K562 (cell line): ENCODE results near the gene TMEM239. TPM values are rescaled to one million over a fixed set of nuclear protein-coding genes. Genes with fewer than 3 reads are reported as not detected.

Experiments used
- CBX2 ChIP-seq: fragments of 200-600 bp; sonication (generic); IDR thresholded peaks from one replicate; pipeline ENCODE4 v1.6.1; 2012; ENCODE audit warnings: mild to moderate bottlenecking, low read length, inconsistent platforms; ENCODE audit not compliant: insufficient read depth, poor library complexity, severe bottlenecking
- CHCHD3 ChIP-seq: fragments of 250-450 bp; sonication (Bioruptor Pico); IDR thresholded peaks from 2 replicates; pipeline ENCODE4 v2.1.2; 2022; ENCODE audit warnings: mild to moderate bottlenecking
- CHD2 ChIP-seq: IDR thresholded peaks from 2 replicates; pipeline ENCODE4 v1.6.1; 2011; ENCODE audit warnings: low read depth, low read length
- HLTF ChIP-seq: fragments of 450-650 bp; IDR thresholded peaks from 2 replicates; pipeline ENCODE4 v1.6.1; 2016
- KAT7 ChIP-seq: sonication (generic); formaldehyde crosslinking; IDR thresholded peaks from 2 replicates; pipeline ENCODE4 v1.8.0; 2022; ENCODE audit warnings: missing genetic modification reagents, mild to moderate bottlenecking, borderline replicate concordance
- KLF6 ChIP-seq: fragments of 250-450 bp; sonication (Bioruptor Pico); IDR thresholded peaks from 2 replicates; pipeline ENCODE4 v1.4.0; 2020; ENCODE audit warnings: mild to moderate bottlenecking, moderate library complexity, borderline replicate concordance
- MECOM ChIP-seq: fragments of 250-450 bp; sonication (Bioruptor Pico); IDR thresholded peaks from 2 replicates; pipeline ENCODE4 v1.8.0; 2022; ENCODE audit warnings: inconsistent platforms
- MXI1 ChIP-seq: IDR thresholded peaks from 2 replicates; pipeline ENCODE4 v1.6.1; 2011; ENCODE audit warnings: low read depth, mild to moderate bottlenecking, improper control_type of control experiment, low read length
- NFATC3 ChIP-seq: fragments of 450-650 bp; IDR thresholded peaks from 2 replicates; pipeline ENCODE4 v1.6.1; 2017; ENCODE audit warnings: mild to moderate bottlenecking
- NR2C1 ChIP-seq, 2 experiments: fragments of 450-650 bp; IDR thresholded peaks; 2 replicates each; pipeline ENCODE4 v1.6.1; 2017; ENCODE audit warnings: mild to moderate bottlenecking in 2 of 2, antibody characterized with exemption in 1 of 2, inconsistent platforms in 1 of 2, missing compliant biosample characterization in 1 of 2, missing genetic modification characterization in 1 of 2
- RBFOX2 ChIP-seq: fragments of 200-400 bp; formaldehyde crosslinking; IDR thresholded peaks from 2 replicates; pipeline ENCODE4 v1.6.1; 2017; ENCODE audit warnings: low read depth, mild to moderate bottlenecking, low read length, moderate library complexity
- SAP30 ChIP-seq: fragments of 200-600 bp; sonication (generic); IDR thresholded peaks from 2 replicates; pipeline ENCODE4 v1.6.1; 2012; ENCODE audit warnings: borderline replicate concordance, low read depth, mild to moderate bottlenecking, moderate library complexity, low read length, control low read depth, inconsistent platforms; ENCODE audit not compliant: insufficient read depth, poor library complexity, severe bottlenecking
- SMAD1 ChIP-seq: fragments of 150-350 bp; IDR thresholded peaks from 2 replicates; pipeline ENCODE4 v1.6.1; 2014; ENCODE audit warnings: low read length, low read depth; ENCODE audit not compliant: partially characterized antibody
- SMARCC2 ChIP-seq: fragments of 450-650 bp; IDR thresholded peaks from 2 replicates; pipeline ENCODE4 v1.6.1; 2017; ENCODE audit warnings: antibody characterized with exemption, moderate library complexity, mild to moderate bottlenecking, low read depth
- ZNF609 ChIP-seq: sonication (generic); formaldehyde crosslinking; IDR thresholded peaks from 2 replicates; pipeline ENCODE4 v1.8.1; 2023; ENCODE audit warnings: missing genetic modification reagents, mild to moderate bottlenecking, borderline replicate concordance
- polyA plus RNA-seq, 8 experiments: library from polyadenylated mRNA; depleted of rRNA in 4 of 8; stranded (reverse) in 5 of 8; unstranded in 3 of 8; fragments of >200 nt; fragmentation: Nextera tagmentation in 2 of 8; fragmentation: Illumina TruSeq in 1 of 8; extraction: Ambion mirVana in 2 of 8; extraction: Trizol in 1 of 8; gene quantifications; 2 replicates each; pipeline versions ENCODE4 v1.2.1 to v1.2.3, GENCODE V29; 2011 to 2014; ENCODE audit warnings: inconsistent platforms in 1 of 8, missing spikeins in 1 of 8
- total RNA-seq, 7 experiments: library from RNA; depleted of rRNA in 6 of 7; stranded (reverse); fragments of >200 nt in 6 of 7; fragmentation: Illumina TruSeq in 2 of 7; extraction: Trizol in 2 of 7; gene quantifications; 2 replicates each; pipeline versions ENCODE4 v1.2.1 to v1.2.3, GENCODE V29; 2011 to 2021; ENCODE audit warnings: low replicate concordance in 1 of 7
- TF ChIP-seq, protein P1 (sequence below): sonication (generic); formaldehyde crosslinking; IDR thresholded peaks from 2 replicates; pipeline ENCODE4 v1.8.0; 2023; ENCODE audit warnings: mild to moderate bottlenecking, missing genetic modification reagents
- TF ChIP-seq, protein P2 (sequence below): sonication (generic); formaldehyde crosslinking; IDR thresholded peaks from 2 replicates; pipeline ENCODE4 v1.8.0; 2022; ENCODE audit warnings: mild to moderate bottlenecking, missing genetic modification reagents

The TMEM239 gene
- total and polyA plus RNA-seq, 9 of the 15 experiments (the other 6 are each of a cell fraction or from before 2014, with no cell fraction given), result not detected

DNA sequence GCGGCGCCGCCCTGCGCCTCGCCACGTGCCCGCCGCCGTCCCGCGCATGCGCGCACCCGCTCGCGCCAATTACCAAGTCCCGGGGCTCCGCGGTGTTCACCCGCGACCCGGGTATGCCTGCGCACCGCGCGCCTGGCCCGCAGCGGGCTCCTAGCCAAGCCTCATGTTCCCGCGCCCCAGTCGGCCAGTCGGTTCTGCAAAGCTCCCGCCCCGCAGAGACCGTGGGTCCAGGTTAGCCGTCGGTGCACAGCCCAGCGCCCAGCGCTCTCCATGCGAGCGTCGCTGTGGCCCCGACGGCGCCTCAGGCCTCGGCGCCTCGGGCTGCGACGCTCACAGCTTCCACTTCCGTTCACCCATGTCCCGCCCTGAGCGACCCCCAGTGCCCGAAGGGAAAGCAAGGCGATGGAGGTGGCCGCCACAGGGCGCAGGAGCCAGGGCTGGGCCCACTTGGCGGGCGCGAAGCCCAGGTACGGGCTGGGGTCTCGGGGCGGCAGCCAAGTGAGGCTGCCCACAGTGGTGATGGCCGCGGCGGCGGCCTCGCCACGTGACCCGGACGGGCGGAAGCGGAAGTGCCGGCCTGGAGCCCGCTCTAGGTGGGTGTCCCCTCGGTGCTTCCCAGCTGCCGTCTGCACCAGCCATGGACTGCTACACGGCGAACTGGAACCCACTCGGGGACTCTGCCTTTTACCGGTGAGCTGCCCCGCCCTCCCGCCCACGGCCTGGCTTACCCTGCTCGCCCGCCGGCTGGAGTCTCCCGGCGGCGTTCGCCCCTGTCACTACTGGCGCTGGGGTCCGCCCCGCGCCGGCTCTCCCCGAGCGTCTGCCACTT is 24.2 kb downstream of the TMEM239 start, which contains the start of the genes PCED1A and VPS16 (continued):
- TF ChIP-seq, protein P1, sequence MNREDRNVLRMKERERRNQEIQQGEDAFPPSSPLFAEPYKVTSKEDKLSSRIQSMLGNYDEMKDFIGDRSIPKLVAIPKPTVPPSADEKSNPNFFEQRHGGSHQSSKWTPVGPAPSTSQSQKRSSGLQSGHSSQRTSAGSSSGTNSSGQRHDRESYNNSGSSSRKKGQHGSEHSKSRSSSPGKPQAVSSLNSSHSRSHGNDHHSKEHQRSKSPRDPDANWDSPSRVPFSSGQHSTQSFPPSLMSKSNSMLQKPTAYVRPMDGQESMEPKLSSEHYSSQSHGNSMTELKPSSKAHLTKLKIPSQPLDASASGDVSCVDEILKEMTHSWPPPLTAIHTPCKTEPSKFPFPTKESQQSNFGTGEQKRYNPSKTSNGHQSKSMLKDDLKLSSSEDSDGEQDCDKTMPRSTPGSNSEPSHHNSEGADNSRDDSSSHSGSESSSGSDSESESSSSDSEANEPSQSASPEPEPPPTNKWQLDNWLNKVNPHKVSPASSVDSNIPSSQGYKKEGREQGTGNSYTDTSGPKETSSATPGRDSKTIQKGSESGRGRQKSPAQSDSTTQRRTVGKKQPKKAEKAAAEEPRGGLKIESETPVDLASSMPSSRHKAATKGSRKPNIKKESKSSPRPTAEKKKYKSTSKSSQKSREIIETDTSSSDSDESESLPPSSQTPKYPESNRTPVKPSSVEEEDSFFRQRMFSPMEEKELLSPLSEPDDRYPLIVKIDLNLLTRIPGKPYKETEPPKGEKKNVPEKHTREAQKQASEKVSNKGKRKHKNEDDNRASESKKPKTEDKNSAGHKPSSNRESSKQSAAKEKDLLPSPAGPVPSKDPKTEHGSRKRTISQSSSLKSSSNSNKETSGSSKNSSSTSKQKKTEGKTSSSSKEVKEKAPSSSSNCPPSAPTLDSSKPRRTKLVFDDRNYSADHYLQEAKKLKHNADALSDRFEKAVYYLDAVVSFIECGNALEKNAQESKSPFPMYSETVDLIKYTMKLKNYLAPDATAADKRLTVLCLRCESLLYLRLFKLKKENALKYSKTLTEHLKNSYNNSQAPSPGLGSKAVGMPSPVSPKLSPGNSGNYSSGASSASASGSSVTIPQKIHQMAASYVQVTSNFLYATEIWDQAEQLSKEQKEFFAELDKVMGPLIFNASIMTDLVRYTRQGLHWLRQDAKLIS, result no peak
- TF ChIP-seq, protein P2, sequence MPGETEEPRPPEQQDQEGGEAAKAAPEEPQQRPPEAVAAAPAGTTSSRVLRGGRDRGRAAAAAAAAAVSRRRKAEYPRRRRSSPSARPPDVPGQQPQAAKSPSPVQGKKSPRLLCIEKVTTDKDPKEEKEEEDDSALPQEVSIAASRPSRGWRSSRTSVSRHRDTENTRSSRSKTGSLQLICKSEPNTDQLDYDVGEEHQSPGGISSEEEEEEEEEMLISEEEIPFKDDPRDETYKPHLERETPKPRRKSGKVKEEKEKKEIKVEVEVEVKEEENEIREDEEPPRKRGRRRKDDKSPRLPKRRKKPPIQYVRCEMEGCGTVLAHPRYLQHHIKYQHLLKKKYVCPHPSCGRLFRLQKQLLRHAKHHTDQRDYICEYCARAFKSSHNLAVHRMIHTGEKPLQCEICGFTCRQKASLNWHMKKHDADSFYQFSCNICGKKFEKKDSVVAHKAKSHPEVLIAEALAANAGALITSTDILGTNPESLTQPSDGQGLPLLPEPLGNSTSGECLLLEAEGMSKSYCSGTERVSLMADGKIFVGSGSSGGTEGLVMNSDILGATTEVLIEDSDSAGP (CRISPR knock-in tag), result no peak
- TF ChIP-seq RBFOX2 (peak; percentile 84), MXI1 (no peak), HLTF (no peak), NR2C1 (IDR thresholded peaks at IDR 0.05) (no peak), NR2C1 (tag; IDR thresholded peaks at IDR 0.05) (0 out of 2 replicates have a peak, but pooled peaks have one; percentile 57), KAT7 (CRISPR knock-in tag) (peak; percentile 81; the same call in 1 of the 2 replicates), KLF6 (CRISPR knock-in tag) (no peak), CHCHD3 (no peak), NFATC3 (no peak), CHD2 (no peak), ZNF609 (CRISPR knock-in tag) (no peak; the same call in 1 of the 2 replicates), SAP30 (peak; percentile 30), CBX2 (no peak), MECOM (CRISPR knock-in tag) (no peak), SMAD1 (no peak), SMARCC2 (no peak)
